Occipital lobe (tissue), 2 donors: Measurements from ENCODE around the gene KSR1. TPM values are rescaled to one million over a fixed set of nuclear protein-coding genes. Genes with fewer than 3 reads are reported as not detected.
A peak's percentile ranks its signal among the peaks of the same experiment; 100 is the strongest.

Experiments
- DNase-seq: peaks from one replicate; lab custom pipeline; 2025; lab: John Stamatoyannopoulos, UW
- total RNA-seq: library from RNA; depleted of rRNA; stranded (reverse); fragments of >200 nt; gene quantifications from one replicate; pipeline ENCODE4 v1.2.3, GENCODE V29; 2014

The KSR1 gene
- total RNA-seq, 1 donor from 2014 or later = 15.3 TPM

GRCh38 chr17:27513849-27514248 lies 57.6 kb downstream of the KSR1 start:
- DNase-seq = no peak

- no peak for DNase-seq
Measured at GRCh38 chr17:27514595-27515413, 58.6 kb downstream of the KSR1 start.

GRCh38 chr17:27518048-27518447 lies 61.8 kb downstream of the KSR1 start:
- no peak for DNase-seq

- DNase-seq = no peak
Measured at GRCh38 chr17:27518545-27519521, 62.6 kb downstream of the KSR1 start.

GRCh38 chr17:27519550-27519949 lies 63.3 kb downstream of the KSR1 start:
- DNase-seq = no peak

GRCh38 chr17:27520491-27521185 lies 64.4 kb downstream of the KSR1 start:
- DNase-seq = peak; percentile 40

- DNase-seq = no peak
Measured at GRCh38 chr17:27521281-27522027, 65.2 kb downstream of the KSR1 start.

- no peak for DNase-seq
Measured at GRCh38 chr17:27522028-27522635, 65.9 kb downstream of the KSR1 start.

- DNase-seq = no peak
Measured at GRCh38 chr17:27523712-27524111, 67.5 kb downstream of the KSR1 start.

GRCh38 chr17:27524594-27524993 lies 68.3 kb downstream of the KSR1 start:
- no peak for DNase-seq

- DNase-seq = no peak
Measured at GRCh38 chr17:27525316-27525715, 69.1 kb downstream of the KSR1 start.

- DNase-seq = no peak
Measured at GRCh38 chr17:27525836-27526603, 69.8 kb downstream of the KSR1 start.

- DNase-seq = no peak
Measured at GRCh38 chr17:27526604-27527002, 70.4 kb downstream of the KSR1 start.

- no peak for DNase-seq
Measured at GRCh38 chr17:27529230-27529796, 73.1 kb downstream of the KSR1 start.

GRCh38 chr17:27530764-27531391 lies 74.6 kb downstream of the KSR1 start:
- DNase-seq = no peak

GRCh38 chr17:27531469-27531961 lies 75.3 kb downstream of the KSR1 start:
- no peak for DNase-seq

- DNase-seq = no peak
Measured at GRCh38 chr17:27532269-27533263, 76.3 kb downstream of the KSR1 start.
